ENCODE measurements around the gene MEG3.

Gene MEG3

DNA sequence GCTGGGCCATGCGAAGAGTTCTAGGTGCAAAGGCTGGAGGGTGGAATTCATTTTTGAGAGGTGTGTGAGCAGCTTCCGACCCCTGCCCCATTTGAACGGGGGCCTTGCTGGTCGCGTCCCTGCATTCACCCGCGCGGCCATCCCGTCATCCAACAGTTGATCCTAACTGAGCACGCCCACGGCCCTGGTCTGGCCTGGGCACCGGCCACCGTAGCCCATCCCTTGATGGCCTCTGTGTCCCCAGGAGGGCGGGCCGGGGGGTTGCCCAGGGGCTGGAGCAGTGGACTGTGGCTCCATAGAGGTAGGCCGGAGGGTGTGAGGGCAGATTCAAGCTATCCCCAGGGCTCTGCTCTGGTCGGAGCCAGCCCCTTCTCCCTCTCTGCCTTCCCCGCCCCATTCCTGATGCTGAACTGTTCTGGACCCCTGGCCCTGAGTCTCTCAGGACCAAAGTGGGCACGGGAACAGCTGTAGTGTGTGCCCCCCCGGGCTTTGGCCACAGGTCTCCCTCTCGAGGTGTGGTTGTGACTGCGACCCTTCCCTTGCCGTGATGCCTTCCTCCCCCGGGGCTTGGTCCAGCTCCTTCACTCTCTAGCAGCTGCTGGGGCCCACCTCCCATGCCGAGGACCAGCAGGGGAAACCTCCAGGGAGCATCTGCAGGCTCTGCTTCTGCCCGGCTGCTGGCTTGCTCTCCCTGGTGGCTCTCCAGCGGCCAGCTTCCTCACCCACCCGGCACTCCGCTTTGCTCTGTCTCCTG, 9.1 kb downstream of the MEG3 start:
- no peak for DNase-seq

GRCh38 chr14:100835548-100836310, 9.8 kb downstream of the MEG3 start:
- DNase-seq, result no peak

GRCh38 chr14:100836311-100836805, 10.4 kb downstream of the MEG3 start:
- no peak for DNase-seq

GRCh38 chr14:100836941-100837804, 11.3 kb downstream of the MEG3 start:
- DNase-seq, result no peak

- no peak for DNase-seq
These were observed 12.0 kb downstream of the MEG3 start for GRCh38 chr14:100837805-100838350.

DNA sequence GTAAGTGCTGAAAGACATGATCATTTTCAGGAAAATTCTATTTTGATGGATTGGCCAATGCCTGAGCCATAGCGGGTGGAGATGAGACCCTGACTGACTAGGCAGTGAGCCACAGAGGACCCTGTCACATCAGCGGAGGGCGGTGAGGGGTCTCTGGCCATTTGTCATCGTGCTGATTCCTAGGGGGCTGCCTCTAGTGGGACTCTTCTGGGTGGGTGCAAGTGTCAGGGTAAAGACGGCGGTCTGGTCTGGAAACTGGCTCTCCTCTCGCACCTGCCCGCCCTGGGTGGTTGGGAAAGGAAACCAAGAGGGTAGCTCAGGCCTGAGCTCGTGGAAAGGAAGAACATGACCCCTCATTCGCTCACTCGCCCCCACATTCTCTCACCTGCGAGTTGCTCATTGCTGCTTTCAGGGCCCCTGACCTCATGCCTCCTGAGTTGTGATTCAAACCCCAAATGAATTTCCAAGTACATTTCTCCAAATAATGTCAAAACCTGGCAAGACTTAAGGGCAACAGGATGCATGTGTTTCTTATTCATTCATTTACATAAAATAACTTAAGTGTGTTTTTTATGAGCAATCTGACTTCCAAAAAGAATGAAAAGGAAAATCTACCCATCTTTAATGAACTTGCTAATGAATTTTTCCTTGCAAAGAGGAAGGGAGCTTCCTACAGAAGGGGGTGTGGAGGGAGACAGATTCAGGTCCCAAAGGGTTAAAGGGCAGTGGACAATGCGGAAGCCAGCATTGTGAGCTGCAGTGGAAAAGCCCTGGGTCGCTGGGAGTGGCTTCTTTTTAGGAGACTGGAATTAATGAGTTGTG, 12.8 kb downstream of the MEG3 start:
- no peak for DNase-seq

DNA sequence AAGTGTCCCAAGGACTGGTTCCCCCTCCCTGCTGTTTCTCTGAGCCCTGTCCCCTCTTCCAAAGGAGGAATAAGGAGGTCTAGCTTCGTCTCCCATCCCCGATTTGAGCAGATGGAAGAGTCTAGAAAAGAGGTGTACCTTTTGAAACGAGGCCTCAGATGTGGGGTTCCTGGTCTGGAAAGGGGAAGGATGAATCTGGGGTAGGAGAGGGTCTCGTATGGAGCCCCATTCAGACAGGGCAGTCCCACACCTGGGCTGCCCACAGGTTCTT, 13.3 kb downstream of the MEG3 start:
- DNase-seq, result no peak

DNA sequence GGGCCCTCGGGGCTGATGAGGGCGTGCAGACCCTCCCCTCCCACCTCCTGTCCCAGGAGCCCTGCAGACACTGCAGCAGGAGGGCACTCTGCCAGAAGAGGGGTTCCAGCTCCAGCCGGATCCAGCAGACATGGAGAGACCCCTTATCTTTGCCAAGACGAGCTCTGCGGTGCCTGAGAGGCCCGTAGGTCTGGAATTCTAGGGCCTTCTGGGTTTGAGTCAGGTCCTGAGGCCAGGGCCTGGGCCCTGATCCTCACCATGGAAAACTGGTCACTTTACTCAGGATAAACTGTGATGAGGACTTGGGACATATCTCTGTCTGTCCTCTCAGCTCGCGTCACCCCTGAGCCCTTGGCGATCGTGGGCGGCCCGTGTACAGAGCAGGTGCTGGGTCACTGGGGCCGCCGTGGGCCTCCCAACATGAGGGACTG, 13.8 kb downstream of the MEG3 start:
- no peak for DNase-seq

DNA sequence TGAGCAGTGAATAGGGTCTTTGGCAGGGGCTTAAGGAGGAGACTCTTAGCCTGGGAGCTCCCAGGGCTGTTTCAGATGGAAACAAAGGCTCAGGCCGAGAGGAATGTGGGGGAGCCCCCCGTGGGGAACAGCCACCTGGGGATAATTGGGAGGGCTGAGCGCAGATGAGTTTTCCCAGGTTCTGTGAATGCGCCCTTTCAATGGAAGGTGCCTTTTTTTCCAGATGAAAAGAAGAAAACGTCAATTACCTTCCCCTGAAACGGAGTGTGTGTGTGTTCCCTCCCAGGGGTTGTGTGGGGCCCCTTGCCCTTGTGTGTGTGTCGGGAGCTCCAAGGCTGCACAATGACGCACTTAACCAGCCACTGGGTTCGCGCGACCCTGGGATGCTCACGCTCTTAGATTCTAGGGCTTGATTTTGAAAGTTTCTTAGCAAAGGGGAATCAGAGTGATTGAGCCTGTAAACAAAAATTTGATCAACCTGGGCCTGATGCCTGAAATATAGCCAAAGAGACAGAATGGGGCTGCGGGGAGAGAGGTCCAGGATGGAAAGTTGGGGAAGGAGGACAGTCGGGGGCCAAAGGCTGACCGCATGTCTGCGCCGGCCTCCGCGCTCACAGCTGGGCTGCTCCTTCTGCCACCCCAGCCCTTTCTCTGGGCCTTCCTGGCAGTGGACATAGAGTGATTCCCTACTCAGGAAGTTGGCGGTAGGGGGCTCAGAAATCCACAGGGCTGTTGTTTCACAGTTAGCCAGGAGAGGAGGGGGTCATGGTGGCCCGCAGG, 14.6 kb downstream of the MEG3 start:
- no peak for DNase-seq

DNA sequence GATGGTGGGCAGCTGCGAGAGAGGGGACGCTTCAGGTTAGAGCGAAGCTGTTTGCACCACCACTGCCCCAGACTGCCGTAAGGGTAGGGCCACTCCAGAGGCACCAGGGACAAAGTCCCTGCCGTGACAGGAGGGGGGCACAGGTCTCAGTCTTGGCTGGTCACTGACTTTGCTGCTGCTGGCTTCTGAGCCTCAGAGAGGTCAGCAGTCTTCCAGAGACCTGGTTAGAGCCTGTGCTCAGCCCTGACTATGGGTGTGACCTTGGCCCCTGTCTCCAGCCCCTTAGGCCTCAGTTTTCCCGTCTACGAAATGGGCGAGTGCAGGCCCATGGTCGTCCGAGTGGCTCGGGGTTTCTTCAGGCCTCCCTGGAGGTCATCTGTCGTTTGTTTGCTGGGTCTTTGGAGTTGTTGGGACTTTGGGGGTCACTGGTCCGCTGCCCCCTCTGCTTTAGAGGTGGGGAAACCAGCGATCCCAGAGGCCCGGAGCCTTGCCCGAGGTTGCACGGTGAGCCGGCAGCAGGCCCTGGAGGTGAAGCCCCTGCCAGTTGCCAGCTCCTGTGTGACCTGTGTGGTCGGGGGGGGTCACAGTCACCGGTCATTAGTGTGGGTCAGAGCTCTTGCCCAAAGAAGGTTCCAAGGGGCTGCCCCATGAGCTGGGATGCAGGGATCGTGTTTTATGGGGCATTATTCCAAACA, 15.3 kb downstream of the MEG3 start:
- DNase-seq, result no peak

DNA sequence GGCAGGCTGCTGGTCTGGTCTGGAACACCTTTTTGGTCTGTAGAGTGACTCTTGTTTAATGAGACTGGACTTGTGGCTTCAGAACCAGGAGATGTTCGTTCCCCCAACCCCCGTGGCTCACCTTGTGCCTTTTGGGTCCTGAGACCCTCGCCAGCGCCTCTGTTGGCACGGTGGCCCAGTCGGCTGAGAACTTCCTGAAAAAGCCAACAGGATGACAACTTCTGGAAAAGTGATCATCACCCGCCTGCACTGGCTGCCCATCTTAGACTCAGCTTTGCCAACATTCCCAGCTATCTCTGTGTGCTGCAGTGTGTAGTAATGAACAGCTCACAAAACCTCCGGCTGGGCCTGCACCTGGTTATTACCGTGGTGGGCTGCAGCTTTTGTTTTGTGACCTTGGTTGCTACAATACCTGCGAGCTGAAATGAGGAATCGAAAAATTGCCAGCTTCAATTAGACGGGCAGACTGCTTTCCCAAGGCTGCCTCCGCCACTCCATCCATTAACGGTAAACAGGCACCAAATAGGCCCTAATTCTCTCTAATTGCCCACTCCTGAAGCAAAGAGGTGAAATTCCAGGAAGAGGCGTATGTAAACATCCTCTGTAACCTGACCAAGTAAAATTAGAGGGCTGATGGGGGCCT, 16.0 kb downstream of the MEG3 start:
- DNase-seq, result no peak

- no peak for DNase-seq
These were observed 16.9 kb downstream of the MEG3 start for GRCh38 chr14:100842799-100843198.

- DNase-seq, result no peak
These were observed 18.1 kb downstream of the MEG3 start for GRCh38 chr14:100844082-100844408.

GRCh38 chr14:100844421-100844820, 18.5 kb downstream of the MEG3 start:
- no peak for DNase-seq

DNA sequence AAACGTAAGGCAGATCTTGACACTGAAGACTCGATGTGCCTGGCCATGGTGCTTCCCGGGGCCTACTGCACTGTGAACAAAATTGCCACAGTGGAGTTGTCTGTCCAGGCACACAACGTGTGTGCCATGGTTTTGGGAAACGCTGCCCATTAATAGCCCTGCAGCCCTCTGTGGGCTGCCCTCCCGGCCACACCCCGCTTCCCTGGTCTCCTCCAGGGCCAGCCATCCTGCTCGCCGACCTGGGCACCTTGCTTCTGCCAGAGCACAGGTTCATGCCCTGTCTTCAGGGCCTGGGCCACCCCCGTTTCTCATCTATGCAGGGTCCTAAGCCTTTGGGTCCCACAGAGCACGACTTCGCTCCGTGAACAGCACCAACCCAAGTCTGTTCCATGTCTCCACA, 18.9 kb downstream of the MEG3 start:
- DNase-seq, result no peak

DNA sequence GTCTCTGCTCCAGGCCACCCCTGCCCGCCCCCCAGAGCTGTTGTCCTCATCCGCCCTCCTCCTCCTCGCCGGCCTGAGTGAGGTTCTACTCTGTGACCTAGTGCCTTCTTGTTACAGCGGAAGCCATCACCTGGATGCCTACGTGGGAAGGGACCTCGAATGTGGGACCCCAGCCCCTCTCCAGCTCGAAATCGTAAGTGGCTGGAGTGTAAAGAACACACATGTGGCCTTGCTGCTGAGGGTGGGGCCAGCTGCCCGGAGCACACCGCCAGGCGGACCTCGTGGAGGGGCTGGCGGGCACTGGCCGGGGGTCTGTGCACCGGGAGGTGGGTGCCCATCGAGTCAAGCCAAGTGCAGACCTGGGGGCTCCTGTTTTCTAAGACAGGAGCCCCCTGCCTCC, 19.4 kb downstream of the MEG3 start:
- no peak for DNase-seq

GRCh38 chr14:100846309-100846859, 20.5 kb downstream of the MEG3 start:
- DNase-seq, result no peak

GRCh38 chr14:100849115-100849781, 23.3 kb downstream of the MEG3 start:
- DNase-seq, result no peak

GRCh38 chr14:100850841-100851585, 25.1 kb downstream of the MEG3 start:
- DNase-seq, result peak; percentile 90
